ENCODE measurements around the gene TANGO2. TPM values are rescaled to one million over a fixed set of nuclear protein-coding genes. Genes with fewer than 3 reads are reported as not detected.

TANGO2 gene
- total RNA-seq, 1 experiment from 2014 or later = 17.0 TPM

DNA sequence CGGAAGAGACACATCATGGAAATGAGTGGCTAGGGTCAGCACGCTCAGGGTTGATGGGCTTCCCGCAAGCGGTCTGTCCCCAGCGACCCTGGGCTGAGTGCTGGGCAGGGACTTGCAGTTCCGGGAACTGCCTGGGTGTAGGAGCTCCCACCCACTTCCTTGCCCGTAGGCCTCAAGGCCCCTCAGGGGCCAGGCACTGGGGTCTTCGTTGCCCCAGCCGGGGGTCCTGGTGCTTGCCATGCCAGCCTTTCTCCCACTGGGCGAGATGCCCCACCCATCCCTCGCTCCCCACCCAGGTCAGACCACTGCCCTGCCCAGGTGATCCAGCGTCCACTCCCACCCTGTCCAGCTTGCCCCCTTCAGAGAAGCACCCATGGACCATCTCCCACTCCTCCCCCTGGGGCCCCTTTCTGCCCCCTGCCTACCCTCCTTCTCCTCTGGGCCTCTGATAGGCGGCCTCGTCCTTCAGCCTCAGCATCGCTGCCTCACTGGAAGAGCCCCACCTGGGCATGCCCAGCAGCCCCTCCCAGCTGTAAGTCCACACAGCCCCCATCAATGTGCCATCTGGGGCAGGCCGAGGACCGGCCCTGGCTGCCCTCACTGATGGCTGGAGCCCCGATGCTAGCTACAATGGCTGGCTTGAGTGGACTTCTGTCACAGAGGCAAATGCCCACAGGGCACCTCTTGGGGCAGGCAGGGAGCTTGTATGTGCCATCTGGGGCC lies 41.3 kb downstream of the TANGO2 start:
- H3K4me2 ChIP-seq (ENCODE audit: low read length) = peak overlapping the region; percentile 66
- no peak overlapping the region for H3K4me3 ChIP-seq (replicated peaks in 1 of 2; ENCODE audit: low read depth in 1 of 2, low read length in 2 of 2)
- no peaks in the 10 kb centered on the region for H4K20me1 ChIP-seq (ENCODE audit: insufficient read depth)
- H3K79me2 ChIP-seq (ENCODE audit: insufficient read depth, low read length) = no peaks in the 10 kb centered on the region
- ChIA-PET CTCF (interaction anchor here (0.8 kb wide), 1 partner anchor 13 kb away, joined by 3 read pairs; no protein-coding TSS in a partner anchor), RAD21 (ENCODE audit: low non-redundant PET in 1 of 2, low total read pairs in 2 of 2, uncharacterized antibody in 2 of 2, unreplicated experiment in 2 of 2) (interaction anchor here in 1 of 2 experiments (0.6 kb wide), 1 partner anchor 16 kb away, joined by 3 read pairs; no protein-coding TSS in a partner anchor), POLR2A (interaction anchor here (0.6 to 0.8 kb wide), 2 partner anchors 17 to 78 kb away, joined by 3 to 4 read pairs; no protein-coding TSS in a partner anchor)
- ATAC-seq = no peak
- no peaks in the 10 kb centered on the region for H3K9me3 ChIP-seq (ENCODE audit: control insufficient read depth in 1 of 2, insufficient read depth in 1 of 2, low read depth in 1 of 2, low read length in 2 of 2)
- peak overlapping the region; percentile 40; the same call in 1 of the 2 replicates for H3K9ac ChIP-seq (ENCODE audit: low read length)
- H3K36me3 ChIP-seq (ENCODE audit: control insufficient read depth in 1 of 2, insufficient read depth in 2 of 2, low read length in 2 of 2) = no peaks in the 10 kb centered on the region
- no peaks in the 10 kb centered on the region for H3K27me3 ChIP-seq (ENCODE audit: insufficient read depth, low read length)
- intact Hi-C loops (cut with micrococcal nuclease) = no loop called here
- DNase-seq (ENCODE audit: low read depth, low spot score) = no peak
- BruUV-seq (replicated peaks) = no TSS peak
- peaks cover 4 to 26% of the 10 kb centered on the region in 2 experiments for H3K4me1 ChIP-seq (ENCODE audit: control insufficient read depth in 1 of 2, insufficient read depth in 2 of 2, low read length in 2 of 2)
- H3K27ac ChIP-seq (ENCODE audit: low read depth, low read length) = peak overlapping the region; percentile 54
- no peaks in the 10 kb centered on the region for H3K9me2 ChIP-seq (ENCODE audit: insufficient read depth)
- TF ChIP-seq ZNF274 (IDR thresholded peaks at IDR 0.05; ENCODE audit: low read depth, low read length) = no peak
- no peak overlapping the region for H2AFZ ChIP-seq (ENCODE audit: low read depth, low read length, poor library complexity, severe bottlenecking)

- RAD21 ChIA-PET (ENCODE audit: low non-redundant PET in 1 of 2, low total read pairs in 2 of 2, uncharacterized antibody in 2 of 2, unreplicated experiment in 2 of 2) = no interaction called here
- POLR2A ChIA-PET = interaction anchor here (0.6 to 0.8 kb wide), 2 partner anchors 18 to 78 kb away, joined by 3 to 4 read pairs; no protein-coding TSS in a partner anchor
- H3K27ac ChIP-seq (ENCODE audit: low read depth, low read length) = peak overlapping the region; percentile 54
- intact Hi-C loops (cut with micrococcal nuclease) = no loop called here
- peak overlapping the region; percentile 66 for H3K4me2 ChIP-seq (ENCODE audit: low read length)
- H2AFZ ChIP-seq (ENCODE audit: low read depth, low read length, poor library complexity, severe bottlenecking) = no peak overlapping the region
- no peak overlapping the region for H3K4me3 ChIP-seq (replicated peaks in 1 of 2; ENCODE audit: low read depth in 1 of 2, low read length in 2 of 2)
- no peaks in the 10 kb centered on the region for H4K20me1 ChIP-seq (ENCODE audit: insufficient read depth)
- TF ChIP-seq JUND (IDR thresholded peaks at IDR 0.05) = 0 out of 2 replicates have a peak, but pooled peaks have one; percentile 17
- peak; percentile 47; the same call in 1 of the 2 replicates for TF ChIP-seq EGR1 (IDR thresholded peaks at IDR 0.05; ENCODE audit: low read depth)
- TF ChIP-seq, protein P1, sequence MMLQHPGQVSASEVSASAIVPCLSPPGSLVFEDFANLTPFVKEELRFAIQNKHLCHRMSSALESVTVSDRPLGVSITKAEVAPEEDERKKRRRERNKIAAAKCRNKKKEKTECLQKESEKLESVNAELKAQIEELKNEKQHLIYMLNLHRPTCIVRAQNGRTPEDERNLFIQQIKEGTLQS (IDR thresholded peaks at IDR 0.05) = no peak
- no peak for TF ChIP-seq ZNF274 (IDR thresholded peaks at IDR 0.05; ENCODE audit: low read depth, low read length)
- TF ChIP-seq ELF1 (IDR thresholded peaks at IDR 0.05; ENCODE audit: borderline replicate concordance, low read depth) = no peak
- peak; percentile 37; the same call in 1 of the 2 replicates for TF ChIP-seq FOSL1 (IDR thresholded peaks at IDR 0.05; ENCODE audit: low read depth)
- H3K27me3 ChIP-seq (ENCODE audit: insufficient read depth, low read length) = no peaks in the 10 kb centered on the region
- no peaks in the 10 kb centered on the region for H3K79me2 ChIP-seq (ENCODE audit: insufficient read depth, low read length)
- no peaks in the 10 kb centered on the region for H3K36me3 ChIP-seq (ENCODE audit: control insufficient read depth in 1 of 2, insufficient read depth in 2 of 2, low read length in 2 of 2)
- CTCF ChIA-PET = interaction anchor here (0.8 kb wide), 1 partner anchor 13 kb away, joined by 3 read pairs; no protein-coding TSS in a partner anchor
- DNase-seq (ENCODE audit: low read depth, low spot score) = peak; percentile 29
- peaks cover 4 to 26% of the 10 kb centered on the region in 2 experiments for H3K4me1 ChIP-seq (ENCODE audit: control insufficient read depth in 1 of 2, insufficient read depth in 2 of 2, low read length in 2 of 2)
- H3K9ac ChIP-seq (ENCODE audit: low read length) = peak overlapping the region; percentile 40; the same call in 1 of the 2 replicates
- H3K9me3 ChIP-seq (ENCODE audit: control insufficient read depth in 1 of 2, insufficient read depth in 1 of 2, low read depth in 1 of 2, low read length in 2 of 2) = no peaks in the 10 kb centered on the region
- BruUV-seq (replicated peaks) = no TSS peak
- peak; percentile 60; the same call in 1 of the 2 replicates for ATAC-seq
- H3K9me2 ChIP-seq (ENCODE audit: insufficient read depth) = no peaks in the 10 kb centered on the region
These were observed 41.8 kb downstream of the TANGO2 start for GRCh38 chr22:20062766-20063083.

All from HCT116 (cell line).